ENCODE results near the gene CRYBG3. TPM values are rescaled to one million over a fixed set of nuclear protein-coding genes. Genes with fewer than 3 reads are reported as not detected.

CRYBG3 gene
- total RNA-seq, 1 experiment from 2014 or later, result 17.2 TPM

GRCh38 chr3:97987306-97987705, 165.5 kb downstream of the CRYBG3 start:
- no peaks in the 10 kb centered on the region for H3F3A ChIP-seq (ENCODE audit: insufficient read depth, low read depth)
- intact Hi-C loops (cut with micrococcal nuclease; ENCODE audit: unreplicated experiment), result no loop called here
- no peaks in the 10 kb centered on the region for H4K20me1 ChIP-seq (ENCODE audit: insufficient read depth)
- H3K4me3 ChIP-seq, result no peak overlapping the region
- BruUV-seq (replicated peaks), result no TSS peak
- H3K9me2 ChIP-seq (ENCODE audit: insufficient read depth), result no peaks in the 10 kb centered on the region
- peaks cover 6% of the 10 kb centered on the region for H3K4me1 ChIP-seq (replicated peaks; ENCODE audit: insufficient read depth)
- H2AFZ ChIP-seq, result no peak overlapping the region
- no peaks in the 10 kb centered on the region for H3K9me3 ChIP-seq (ENCODE audit: insufficient read depth, low read depth)
- CTCF ChIA-PET, result no interaction called here
- H3K36me3 ChIP-seq (ENCODE audit: low read depth), result no peaks in the 10 kb centered on the region
- H3K27ac ChIP-seq, result no peak overlapping the region
- POLR2A ChIA-PET (ENCODE audit: unreplicated experiment), result no interaction called here
- DNase-seq, result no peak
- TF ChIP-seq EZH2 (IDR thresholded peaks at IDR 0.05; ENCODE audit: low read depth) (no peak), CTCF (conservative IDR thresholded peaks at IDR 0.05) (no peak)
- no peaks in the 10 kb centered on the region for H3K79me2 ChIP-seq (ENCODE audit: low read depth)
- H3K27me3 ChIP-seq (ENCODE audit: insufficient read depth, low read depth), result no peaks in the 10 kb centered on the region
- no peak overlapping the region for H3K4me2 ChIP-seq

- no TSS peak for BruUV-seq (replicated peaks)
- H2AFZ ChIP-seq, result no peak overlapping the region
- H4K20me1 ChIP-seq (ENCODE audit: insufficient read depth), result no peaks in the 10 kb centered on the region
- H3F3A ChIP-seq (ENCODE audit: insufficient read depth, low read depth), result no peaks in the 10 kb centered on the region
- no peak overlapping the region for H3K4me2 ChIP-seq
- no peaks in the 10 kb centered on the region for H3K36me3 ChIP-seq (ENCODE audit: low read depth)
- H3K4me3 ChIP-seq, result no peak overlapping the region
- no peaks in the 10 kb centered on the region for H3K4me1 ChIP-seq (replicated peaks; ENCODE audit: insufficient read depth)
- H3K27me3 ChIP-seq (ENCODE audit: insufficient read depth, low read depth), result no peaks in the 10 kb centered on the region
- DNase-seq, result no peak
- no peak for TF ChIP-seq CTCF (conservative IDR thresholded peaks at IDR 0.05)
- TF ChIP-seq EZH2 (IDR thresholded peaks at IDR 0.05; ENCODE audit: low read depth), result no peak
- POLR2A ChIA-PET (ENCODE audit: unreplicated experiment), result no interaction called here
- H3K79me2 ChIP-seq (ENCODE audit: low read depth), result no peaks in the 10 kb centered on the region
- H3K9me3 ChIP-seq (ENCODE audit: insufficient read depth, low read depth), result no peaks in the 10 kb centered on the region
- intact Hi-C loops (cut with micrococcal nuclease; ENCODE audit: unreplicated experiment), result no loop called here
- H3K27ac ChIP-seq, result no peak overlapping the region
- H3K9me2 ChIP-seq (ENCODE audit: insufficient read depth), result no peaks in the 10 kb centered on the region; the same call in 1 of the 2 replicates
- CTCF ChIA-PET, result no interaction called here
Observed at GRCh38 chr3:97988784-97989568, 167.2 kb downstream of the CRYBG3 start.

- no TSS peak for BruUV-seq (replicated peaks)
- Histone ChIP-seq H3K4me3 (no peak overlapping the region), H4K20me1 (ENCODE audit: insufficient read depth) (no peaks in the 10 kb centered on the region), H3K27me3 (ENCODE audit: insufficient read depth, low read depth) (no peaks in the 10 kb centered on the region), H3K4me2 (no peak overlapping the region), H3K79me2 (ENCODE audit: low read depth) (no peaks in the 10 kb centered on the region), H3K9me2 (ENCODE audit: insufficient read depth) (no peaks in the 10 kb centered on the region; the same call in 1 of the 2 replicates), H3K9me3 (ENCODE audit: insufficient read depth, low read depth) (no peaks in the 10 kb centered on the region), H2AFZ (no peak overlapping the region), H3F3A (ENCODE audit: insufficient read depth, low read depth) (no peaks in the 10 kb centered on the region), H3K27ac (no peak overlapping the region), H3K4me1 (replicated peaks; ENCODE audit: insufficient read depth) (no peaks in the 10 kb centered on the region), H3K36me3 (ENCODE audit: low read depth) (no peaks in the 10 kb centered on the region)
- no peak for TF ChIP-seq CTCF (conservative IDR thresholded peaks at IDR 0.05)
- TF ChIP-seq EZH2 (IDR thresholded peaks at IDR 0.05; ENCODE audit: low read depth), result no peak
- DNase-seq, result no peak
- CTCF ChIA-PET, result interaction anchor here (0.5 kb wide), 1 partner anchor 14 kb away, joined by 9 read pairs; no protein-coding TSS in a partner anchor
- intact Hi-C loops (cut with micrococcal nuclease; ENCODE audit: unreplicated experiment), result no loop called here
- POLR2A ChIA-PET (ENCODE audit: unreplicated experiment), result no interaction called here
Observed at GRCh38 chr3:97990624-97991292, 168.9 kb downstream of the CRYBG3 start.
